ENCODE measurements around the gene UPF1. TPM values are rescaled to one million over a fixed set of nuclear protein-coding genes. Genes with fewer than 3 reads are reported as not detected.
"Not testable (repeated sequence)": the region's sequence is repeated elsewhere in the genome, so short reads cannot be mapped to it uniquely, and the experiment has no call there.

Gene UPF1
- total RNA-seq, 1 donor from 2014 or later, result 110 TPM

DNA sequence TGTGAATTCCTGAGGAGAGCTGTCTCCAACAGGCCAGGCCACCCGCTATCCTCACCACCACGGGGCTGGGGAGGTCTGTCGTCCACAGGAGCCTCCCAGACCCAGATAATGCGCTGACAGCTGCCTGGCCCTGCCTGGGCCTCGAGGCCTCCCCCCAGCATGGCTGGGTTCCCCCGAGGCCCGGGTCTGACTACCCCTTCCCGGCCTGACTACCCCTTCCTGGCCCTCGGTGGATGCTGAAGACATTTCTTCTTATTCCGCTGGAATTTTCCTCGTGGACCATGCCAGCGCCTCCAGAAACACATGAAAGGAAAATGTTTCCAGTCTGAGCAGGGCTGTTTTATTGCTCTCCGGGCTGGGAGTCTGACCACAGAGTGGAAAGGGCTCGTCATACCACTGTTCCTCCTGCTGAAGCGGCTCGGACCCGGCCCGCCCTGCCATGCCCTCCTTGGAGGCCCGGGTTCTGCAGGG, 23.9 kb upstream of the UPF1 start:
- Mint-ChIP-seq H3K4me1 (peaks cover 2% of the 10 kb centered on the region), H3K4me3 (no peak overlapping the region), H3K27ac (no peak overlapping the region), H3K27me3 (peaks cover 3% of the 10 kb centered on the region), H3K9me3 (no peaks in the 10 kb centered on the region), H3K36me3 (ENCODE audit: low read depth) (no peaks in the 10 kb centered on the region)
- DNase-seq, result no peak
- intact Hi-C loops (cut with micrococcal nuclease), result no loop called here

- no peak overlapping the region for H3K4me3 Mint-ChIP-seq
- peaks cover 6% of the 10 kb centered on the region for H3K27me3 Mint-ChIP-seq
- no peak overlapping the region for H3K27ac Mint-ChIP-seq
- peaks cover 2% of the 10 kb centered on the region for H3K4me1 Mint-ChIP-seq
- DNase-seq, result no peak
- H3K36me3 Mint-ChIP-seq (ENCODE audit: low read depth), result no peaks in the 10 kb centered on the region
- intact Hi-C loops (cut with micrococcal nuclease), result no loop called here
- no peaks in the 10 kb centered on the region for H3K9me3 Mint-ChIP-seq
Measured at GRCh38 chr19:18809149-18809868, 22.4 kb upstream of the UPF1 start.

DNA sequence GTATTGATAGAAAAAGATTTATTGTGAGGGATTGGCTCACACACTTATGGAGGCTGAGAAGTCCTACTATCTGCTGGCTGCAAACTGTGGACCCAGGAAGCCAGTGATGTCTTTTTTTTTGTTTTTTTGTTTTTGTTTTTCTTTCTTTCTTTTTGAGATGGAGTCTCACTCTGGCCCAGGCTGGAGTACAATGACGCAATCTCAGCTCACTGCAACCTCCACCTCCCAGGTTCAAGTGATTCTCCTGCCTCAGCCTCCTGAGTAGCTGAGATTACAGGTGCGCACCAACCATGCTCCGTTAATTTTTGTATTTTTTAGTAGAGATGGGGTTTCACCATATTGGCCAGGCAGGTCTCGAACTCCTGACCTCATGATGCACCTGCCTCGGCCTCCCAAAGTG, 20.1 kb upstream of the UPF1 start:
- H3K4me1 Mint-ChIP-seq; intact Hi-C loops (cut with micrococcal nuclease); H3K4me3 Mint-ChIP-seq; DNase-seq; H3K9me3 Mint-ChIP-seq; H3K27ac Mint-ChIP-seq; H3K36me3 Mint-ChIP-seq (ENCODE audit: low read depth); H3K27me3 Mint-ChIP-seq: not testable (repeated sequence)

DNA sequence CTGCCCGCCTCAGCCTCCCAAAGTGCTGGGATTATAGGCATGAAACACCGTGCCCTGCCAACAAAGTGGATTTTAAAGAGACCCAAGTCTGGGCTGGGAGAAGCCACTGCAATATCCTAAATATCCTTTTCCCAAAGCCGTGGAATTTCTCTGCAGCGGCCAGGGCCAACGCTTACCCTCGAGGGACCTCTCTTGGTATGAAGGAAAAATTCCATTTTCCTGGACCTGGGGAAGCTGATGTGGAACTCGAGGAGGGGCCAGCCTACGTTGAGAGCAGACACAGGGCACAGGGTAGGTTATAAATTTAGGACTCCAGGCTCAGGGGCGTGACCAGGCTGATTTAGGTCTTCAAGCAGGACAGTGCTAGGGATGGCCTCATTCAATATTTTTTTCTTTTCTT, 17.7 kb upstream of the UPF1 start:
- peaks cover 6% of the 10 kb centered on the region for H3K27me3 Mint-ChIP-seq
- no peak for DNase-seq
- peaks cover 2% of the 10 kb centered on the region for H3K4me1 Mint-ChIP-seq
- intact Hi-C loops (cut with micrococcal nuclease), result no loop called here
- no peaks in the 10 kb centered on the region for H3K36me3 Mint-ChIP-seq (ENCODE audit: low read depth)
- no peaks in the 10 kb centered on the region for H3K9me3 Mint-ChIP-seq
- H3K27ac Mint-ChIP-seq, result no peak overlapping the region
- H3K4me3 Mint-ChIP-seq, result no peak overlapping the region

DNA sequence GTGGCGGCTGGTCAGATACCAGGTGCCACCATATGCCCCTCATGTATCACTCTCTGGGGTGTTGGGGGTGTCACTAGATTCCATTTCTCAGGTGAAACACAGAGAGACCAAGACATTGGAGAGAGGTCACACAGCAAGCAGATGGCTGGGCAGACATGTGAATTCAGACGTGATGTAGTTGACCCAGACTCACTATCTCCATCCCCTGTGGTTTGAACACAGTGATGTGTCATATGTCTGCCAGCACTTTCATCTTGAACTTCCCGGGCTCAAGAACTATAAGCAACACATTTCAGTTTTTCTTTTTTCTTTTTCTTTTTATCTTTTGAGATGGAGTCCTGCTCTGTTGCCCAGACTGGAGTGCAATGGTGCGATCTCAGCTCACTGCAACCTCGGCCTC, 16.1 kb upstream of the UPF1 start:
- Mint-ChIP-seq H3K36me3 (ENCODE audit: low read depth) (no peaks in the 10 kb centered on the region), H3K9me3 (no peaks in the 10 kb centered on the region), H3K4me1 (no peaks in the 10 kb centered on the region), H3K27me3 (peaks cover 3% of the 10 kb centered on the region), H3K27ac (no peak overlapping the region), H3K4me3 (no peak overlapping the region)
- no peak for DNase-seq
- intact Hi-C loops (cut with micrococcal nuclease), result no loop called here

- H3K4me1 Mint-ChIP-seq; DNase-seq; H3K27me3 Mint-ChIP-seq; H3K27ac Mint-ChIP-seq; H3K9me3 Mint-ChIP-seq; H3K4me3 Mint-ChIP-seq; intact Hi-C loops (cut with micrococcal nuclease); H3K36me3 Mint-ChIP-seq (ENCODE audit: low read depth): not testable (repeated sequence)
Measured at GRCh38 chr19:18816645-18817044, 15.1 kb upstream of the UPF1 start.

GRCh38 chr19:18817574-18817973, 14.2 kb upstream of the UPF1 start:
- Mint-ChIP-seq H3K27me3 (peaks cover 3% of the 10 kb centered on the region), H3K4me3 (no peak overlapping the region), H3K27ac (no peak overlapping the region), H3K9me3 (no peaks in the 10 kb centered on the region), H3K36me3 (ENCODE audit: low read depth) (no peaks in the 10 kb centered on the region), H3K4me1 (no peaks in the 10 kb centered on the region)
- DNase-seq, result no peak
- intact Hi-C loops (cut with micrococcal nuclease), result no loop called here

GRCh38 chr19:18828786-18829185, 3.0 kb upstream of the UPF1 start:
- peaks cover 4% of the 10 kb centered on the region for H3K9me3 Mint-ChIP-seq
- no peak for DNase-seq
- H3K36me3 Mint-ChIP-seq (ENCODE audit: low read depth), result peaks cover 10% of the 10 kb centered on the region
- intact Hi-C loops (cut with micrococcal nuclease), result no loop called here
- no peak overlapping the region for H3K27ac Mint-ChIP-seq
- peaks cover 19% of the 10 kb centered on the region for H3K27me3 Mint-ChIP-seq
- peaks cover 9% of the 10 kb centered on the region for H3K4me1 Mint-ChIP-seq
- H3K4me3 Mint-ChIP-seq, result no peak overlapping the region

GRCh38 chr19:18830488-18830887, 1.3 kb upstream of the UPF1 start:
- peaks cover 25% of the 10 kb centered on the region for H3K4me1 Mint-ChIP-seq
- H3K4me3 Mint-ChIP-seq, result peak overlapping the region; percentile 81
- DNase-seq, result no peak
- H3K9me3 Mint-ChIP-seq, result peaks cover 4% of the 10 kb centered on the region
- intact Hi-C loops (cut with micrococcal nuclease), result loop anchor here (5.0 kb wide), 1 partner anchor 202 kb away; the partner anchor contains the start of genes ARMC6 and SUGP2
- H3K27ac Mint-ChIP-seq, result no peak overlapping the region
- H3K36me3 Mint-ChIP-seq (ENCODE audit: low read depth), result peaks cover 25% of the 10 kb centered on the region
- H3K27me3 Mint-ChIP-seq, result peaks cover 15% of the 10 kb centered on the region

DNA sequence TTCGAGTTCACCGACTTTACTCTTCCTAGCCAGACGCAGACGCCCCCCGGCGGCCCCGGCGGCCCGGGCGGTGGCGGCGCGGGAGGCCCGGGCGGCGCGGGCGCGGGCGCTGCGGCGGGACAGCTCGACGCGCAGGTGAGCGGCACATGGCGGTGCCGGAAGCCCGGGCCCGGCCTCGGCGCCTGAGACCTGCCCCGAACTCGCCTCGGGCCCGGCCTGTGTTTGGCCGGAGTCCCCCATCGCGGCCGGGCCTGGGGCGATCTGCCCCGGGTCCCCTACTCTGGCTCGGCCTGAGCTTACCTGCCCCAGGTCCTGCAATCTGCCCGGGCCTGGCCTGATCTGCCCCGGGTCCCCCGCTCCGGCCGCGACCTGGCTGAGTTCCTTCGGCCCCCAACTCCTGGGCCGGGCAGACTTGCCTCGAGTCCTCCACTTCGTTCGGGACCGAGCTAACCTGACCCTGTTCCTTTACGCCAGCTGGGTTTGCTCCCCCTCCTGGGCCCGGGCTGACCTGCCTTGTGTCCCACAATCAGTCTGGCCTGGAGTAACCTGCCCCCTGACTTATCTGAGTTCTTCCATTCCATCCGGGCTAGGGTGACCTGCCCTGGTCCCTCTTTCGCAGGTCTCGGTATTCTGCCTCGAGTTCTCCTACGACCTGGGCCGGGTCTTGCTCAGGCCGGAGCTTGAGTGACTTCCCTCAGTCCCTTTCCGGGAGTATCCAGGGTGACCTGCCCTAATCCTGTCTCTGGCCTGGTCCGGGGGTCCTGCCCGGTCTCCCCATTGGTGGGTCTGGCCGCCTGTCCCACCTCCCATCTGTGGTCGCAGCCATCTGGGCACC, 764 bp downstream of the UPF1 start:
- Mint-ChIP-seq H3K27ac (peak overlapping the region; percentile 95), H3K4me1 (peaks cover 39% of the 10 kb centered on the region), H3K36me3 (ENCODE audit: low read depth) (peaks cover 37% of the 10 kb centered on the region), H3K9me3 (no peaks in the 10 kb centered on the region), H3K4me3 (peak overlapping the region; percentile 98), H3K27me3 (peaks cover 9% of the 10 kb centered on the region)
- DNase-seq, result peak; percentile 77
- intact Hi-C loops (cut with micrococcal nuclease), result loop anchor here (5.0 kb wide), 1 partner anchor 200 kb away; the partner anchor contains the start of genes ARMC6 and SUGP2

GRCh38 chr19:18833141-18833476, 1.4 kb downstream of the UPF1 start:
- H3K9me3 Mint-ChIP-seq, result no peaks in the 10 kb centered on the region
- peaks cover 41% of the 10 kb centered on the region for H3K36me3 Mint-ChIP-seq (ENCODE audit: low read depth)
- peaks cover 4% of the 10 kb centered on the region for H3K27me3 Mint-ChIP-seq
- peak overlapping the region; percentile 98 for H3K4me3 Mint-ChIP-seq
- H3K27ac Mint-ChIP-seq, result peak overlapping the region; percentile 95
- peaks cover 45% of the 10 kb centered on the region for H3K4me1 Mint-ChIP-seq
- intact Hi-C loops (cut with micrococcal nuclease), result loop anchor here (5.0 kb wide), 1 partner anchor 199 kb away; the partner anchor contains the start of genes ARMC6 and SUGP2
- DNase-seq, result no peak

- Mint-ChIP-seq H3K36me3 (ENCODE audit: low read depth) (peaks cover 42% of the 10 kb centered on the region), H3K4me3 (peak overlapping the region; percentile 98), H3K4me1 (peaks cover 49% of the 10 kb centered on the region), H3K27me3 (no peaks in the 10 kb centered on the region), H3K9me3 (no peaks in the 10 kb centered on the region), H3K27ac (peak overlapping the region; percentile 32)
- DNase-seq, result no peak
- intact Hi-C loops (cut with micrococcal nuclease), result loop anchor here (5.0 kb wide), 1 partner anchor 198 kb away; the partner anchor contains the start of genes ARMC6 and SUGP2
Measured at GRCh38 chr19:18833849-18834643, 2.3 kb downstream of the UPF1 start.

- no peak overlapping the region for H3K27ac Mint-ChIP-seq
- peak overlapping the region; percentile 98 for H3K4me3 Mint-ChIP-seq
- no peaks in the 10 kb centered on the region for H3K27me3 Mint-ChIP-seq
- peaks cover 43% of the 10 kb centered on the region for H3K36me3 Mint-ChIP-seq (ENCODE audit: low read depth)
- no peaks in the 10 kb centered on the region for H3K9me3 Mint-ChIP-seq
- H3K4me1 Mint-ChIP-seq, result peaks cover 49% of the 10 kb centered on the region
- DNase-seq, result no peak
- intact Hi-C loops (cut with micrococcal nuclease), result loop anchor here (5.0 kb wide), 1 partner anchor 198 kb away; the partner anchor contains the start of genes ARMC6 and SUGP2
Measured at GRCh38 chr19:18834644-18834984, 2.9 kb downstream of the UPF1 start.

Measured in activated CD4-positive, alpha-beta T cell treated with anti-CD3 and anti-CD28 coated beads, Interleukin-2, amount 10 ng/mL, durations not matched to agents 24 days and 14 days (primary cell).